HG02973 (cell line): Measurements from ENCODE around the gene ARL17B.
"Not testable (repeated sequence)": the region's sequence is repeated elsewhere in the genome, so short reads cannot be mapped to it uniquely, and the experiment has no call there.

Experiments used
- ATAC-seq: cut with Tn5 transposase; IDR thresholded peaks from one replicate; pipeline ENCODE4 v1.9.1; 2021; ENCODE audit warnings: moderate library complexity; ENCODE audit not compliant: unreplicated experiment

ARL17B gene

DNA sequence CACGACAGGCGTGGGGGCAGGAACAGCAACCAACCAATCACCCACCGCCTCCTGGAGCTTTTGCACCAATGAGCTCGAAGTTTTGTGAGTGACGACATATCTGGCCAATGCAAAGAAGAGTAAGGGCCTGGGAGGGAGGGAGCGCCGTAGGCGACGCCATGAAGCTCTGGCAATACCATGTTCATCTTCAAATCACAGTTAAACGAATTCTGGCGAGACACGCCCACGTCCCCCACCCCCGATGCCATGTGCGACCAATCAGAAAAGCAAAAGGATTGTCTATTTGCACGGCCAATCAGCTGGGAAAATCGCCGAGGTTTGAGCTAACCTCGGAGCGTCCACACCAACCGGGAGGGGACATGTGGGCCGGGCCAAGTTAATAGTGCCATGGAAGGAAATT, at the start of gene ARL17B:
Gene ARL17B (minus strand): TSS at position 12 of the 400 bp plus-strand sequence. CDS start 3,369 bp downstream, outside the sequence.
- ATAC-seq: peak; percentile 93

DNA sequence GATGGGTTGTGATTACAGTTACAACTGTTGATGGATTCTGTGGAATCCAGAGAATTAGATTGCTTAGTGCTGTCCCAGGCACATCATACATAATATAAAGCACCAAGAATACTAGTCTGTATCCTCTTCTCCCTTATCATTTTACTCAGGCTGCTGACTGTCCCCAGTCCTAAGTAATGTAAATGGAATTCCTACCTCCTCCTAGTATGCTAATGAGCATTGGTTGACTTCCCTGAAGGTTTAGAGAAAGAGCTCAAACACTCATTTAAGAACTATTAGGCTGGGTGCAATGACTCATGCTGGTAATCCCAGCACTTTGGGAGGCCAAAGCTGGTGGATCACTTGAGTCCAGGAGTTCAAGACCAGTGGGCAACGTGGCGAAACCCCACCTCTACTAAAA, 48.3 kb upstream of the ARL17B start:
- ATAC-seq: not testable (repeated sequence)

GRCh38 chr17:46407155-46407554, 45.6 kb upstream of the ARL17B start:
- not testable (repeated sequence) for ATAC-seq

DNA sequence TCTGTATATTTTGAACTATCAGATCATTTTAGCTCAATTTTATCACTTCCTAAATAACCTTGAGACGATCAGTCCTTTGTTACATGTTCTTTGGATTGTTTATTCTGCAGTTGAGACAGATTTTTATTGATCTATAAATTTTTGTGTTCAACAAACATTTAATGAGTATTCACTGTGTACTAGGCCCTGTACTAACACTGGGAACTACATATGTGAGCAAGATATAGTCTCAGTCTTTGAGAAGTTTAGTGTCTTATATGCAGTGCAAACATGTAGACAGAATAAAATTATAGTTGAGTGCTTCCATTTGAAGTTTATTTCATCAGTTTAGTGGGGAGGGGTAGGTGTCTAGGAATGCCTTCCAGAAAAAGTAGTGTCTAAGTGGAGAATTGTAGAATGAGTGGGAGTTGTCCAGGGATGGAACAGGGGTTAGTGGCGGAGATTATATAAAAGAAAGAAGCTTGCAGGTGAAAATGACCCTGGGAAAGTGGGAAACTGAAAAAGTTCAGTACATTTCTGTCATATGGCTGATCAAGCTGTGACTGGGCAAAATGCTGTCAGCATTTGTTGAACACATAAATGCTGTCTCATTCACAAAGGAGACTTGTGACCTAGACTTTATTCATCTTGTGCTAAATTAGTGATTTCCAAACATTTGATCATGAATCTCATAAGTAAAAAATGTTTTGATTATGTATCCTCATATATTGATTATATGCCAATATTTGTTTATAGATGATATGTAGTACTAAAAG, 39.6 kb upstream of the ARL17B start:
- not testable (repeated sequence) for ATAC-seq

GRCh38 chr17:46400543-46400942, 39.0 kb upstream of the ARL17B start:
- ATAC-seq: not testable (repeated sequence)

DNA sequence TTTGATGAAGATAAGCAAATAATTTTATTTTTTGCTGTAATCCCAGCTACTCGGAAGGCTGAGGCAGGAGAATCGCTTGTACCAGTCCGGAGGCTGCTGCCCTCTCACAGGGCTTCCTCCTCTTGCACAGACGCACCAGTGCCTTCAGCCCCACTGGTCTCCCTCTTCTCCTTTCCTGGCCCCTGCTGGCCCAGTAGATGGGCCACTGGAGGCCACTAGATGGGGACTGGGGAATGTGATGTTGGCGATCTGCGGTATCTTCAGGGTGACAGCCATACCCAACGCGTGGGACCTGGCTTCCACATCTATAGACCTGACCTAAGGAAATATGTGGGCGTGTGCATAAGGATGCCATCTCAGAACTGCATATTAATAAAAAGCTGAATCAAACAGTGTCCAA, 38.4 kb upstream of the ARL17B start:
- ATAC-seq: not testable (repeated sequence)

DNA sequence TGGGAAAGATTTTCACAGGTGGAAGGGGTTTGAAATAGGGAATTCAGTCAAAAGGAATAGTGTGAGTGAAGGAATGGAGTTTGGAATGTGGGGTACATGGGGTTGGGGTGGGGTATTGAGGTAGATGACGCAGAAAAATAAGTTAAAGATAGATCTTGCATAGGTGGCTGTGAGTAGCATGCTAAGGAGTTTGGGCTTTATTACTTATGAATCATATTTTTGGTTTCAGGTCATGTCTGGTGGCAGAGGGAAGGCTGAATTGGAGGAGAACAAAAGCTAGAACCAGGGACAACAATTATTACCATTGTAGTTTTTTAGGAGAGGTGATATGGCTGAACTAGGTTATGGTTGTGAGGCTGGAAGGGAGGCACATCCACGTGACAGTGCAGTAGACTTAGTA, 34.7 kb upstream of the ARL17B start:
- not testable (repeated sequence) for ATAC-seq

- not testable (repeated sequence) for ATAC-seq
Measured at GRCh38 chr17:46393702-46394101, 32.1 kb upstream of the ARL17B start.

GRCh38 chr17:46385491-46385890, 23.9 kb upstream of the ARL17B start:
- peak; percentile 45 for ATAC-seq

- not testable (repeated sequence) for ATAC-seq
Measured at GRCh38 chr17:46383118-46383517, 21.6 kb upstream of the ARL17B start.

DNA sequence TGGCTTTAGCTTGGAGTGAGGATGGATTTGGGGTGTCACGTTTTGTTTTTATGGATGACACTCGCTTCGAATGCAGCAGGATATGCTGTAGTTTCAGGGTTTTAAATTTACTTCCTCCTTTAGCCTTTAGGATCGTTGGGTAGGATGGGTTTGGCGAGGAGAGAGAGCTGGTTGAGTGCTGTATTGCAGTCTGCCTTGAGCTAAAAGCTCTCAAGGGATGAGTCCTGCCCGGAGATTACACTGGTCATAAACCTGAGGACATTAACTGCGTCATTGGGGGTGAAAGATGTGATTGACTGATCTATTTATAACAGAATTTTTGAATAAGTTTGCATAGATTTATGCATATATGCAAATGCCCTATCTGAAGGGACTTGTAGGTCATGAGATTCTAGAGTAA, 11.9 kb upstream of the ARL17B start:
- ATAC-seq: peak; percentile 40

DNA sequence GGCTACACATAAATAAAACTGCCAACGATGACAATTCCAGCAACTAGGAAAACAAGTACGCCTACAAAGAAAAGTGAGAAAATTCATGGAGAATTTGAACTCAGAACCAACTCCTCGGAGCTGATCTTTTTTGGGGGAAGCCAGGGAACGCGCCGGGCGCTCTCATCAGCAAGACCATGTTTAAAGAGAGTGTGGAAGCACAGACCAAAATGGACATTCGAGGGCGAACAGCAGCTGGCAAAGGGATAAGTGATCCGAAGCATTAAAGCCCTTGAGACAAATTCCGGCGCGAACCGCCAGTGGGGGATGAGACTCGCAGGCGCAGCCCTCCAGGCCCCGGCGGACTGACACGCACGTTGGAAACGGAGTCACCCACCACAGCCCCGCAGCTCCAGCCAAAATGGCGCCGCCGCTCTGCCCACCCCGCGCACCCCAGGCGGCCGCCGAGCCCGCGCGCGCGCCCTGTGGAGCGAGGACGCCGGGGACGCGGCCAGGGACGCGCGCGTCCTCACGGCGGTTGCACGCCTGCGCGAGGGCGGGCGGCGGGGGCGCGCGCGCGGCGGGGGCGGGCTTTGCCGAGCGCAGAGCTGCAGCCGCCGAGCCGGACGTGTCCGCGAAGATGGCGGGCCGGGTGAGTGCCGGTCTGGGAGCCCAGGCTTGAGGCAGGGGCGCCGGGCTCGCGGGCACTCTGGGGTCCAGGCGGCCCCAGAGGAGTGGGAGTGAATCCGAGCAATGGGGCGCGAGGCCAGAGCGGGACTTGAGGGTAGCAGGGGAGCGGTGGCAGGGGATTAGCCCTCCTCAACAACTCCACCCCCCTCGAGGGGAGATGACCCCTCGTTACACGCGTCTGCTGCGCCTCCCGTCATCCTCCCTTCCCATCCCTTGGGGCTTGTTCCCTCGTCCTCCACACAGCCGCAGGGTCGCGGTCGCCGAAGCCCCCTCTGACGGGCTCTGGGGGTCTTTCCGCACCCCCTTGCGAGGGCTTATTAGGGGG, 11.0 kb upstream of the ARL17B start:
- ATAC-seq: peak; percentile 63

GRCh38 chr17:46367520-46367919, 6.0 kb upstream of the ARL17B start:
- ATAC-seq: not testable (repeated sequence)

DNA sequence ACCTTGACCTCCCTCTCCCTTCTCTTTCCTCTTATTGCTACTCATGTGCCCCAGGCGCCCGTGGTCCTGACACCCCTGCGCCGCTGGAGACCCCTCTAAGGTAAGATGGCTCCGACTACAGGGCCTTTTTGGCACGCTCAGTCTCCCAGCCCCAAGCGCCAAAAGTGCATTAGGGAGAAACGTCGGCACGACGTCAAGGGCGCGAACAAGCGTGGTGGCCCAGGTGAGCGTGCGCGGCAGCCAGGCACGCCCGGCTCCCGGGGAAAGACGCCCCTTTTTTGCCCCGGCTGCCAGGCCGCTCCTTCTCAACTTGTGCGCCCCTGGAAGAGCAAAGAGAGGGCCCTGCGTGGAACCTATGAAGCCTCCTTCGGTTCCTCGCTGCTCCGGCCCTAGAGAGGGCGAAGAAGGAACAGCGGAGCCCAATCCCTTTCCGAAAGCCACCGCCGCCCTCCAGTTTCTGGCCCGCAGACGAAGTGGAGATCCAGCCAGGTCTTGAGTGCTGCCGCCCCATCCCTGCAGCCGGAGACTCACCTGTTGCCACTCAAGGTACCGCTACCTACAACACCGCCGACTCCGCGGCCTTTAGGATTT, 326 bp downstream of the ARL17B start:
- ATAC-seq: peak; percentile 39

DNA sequence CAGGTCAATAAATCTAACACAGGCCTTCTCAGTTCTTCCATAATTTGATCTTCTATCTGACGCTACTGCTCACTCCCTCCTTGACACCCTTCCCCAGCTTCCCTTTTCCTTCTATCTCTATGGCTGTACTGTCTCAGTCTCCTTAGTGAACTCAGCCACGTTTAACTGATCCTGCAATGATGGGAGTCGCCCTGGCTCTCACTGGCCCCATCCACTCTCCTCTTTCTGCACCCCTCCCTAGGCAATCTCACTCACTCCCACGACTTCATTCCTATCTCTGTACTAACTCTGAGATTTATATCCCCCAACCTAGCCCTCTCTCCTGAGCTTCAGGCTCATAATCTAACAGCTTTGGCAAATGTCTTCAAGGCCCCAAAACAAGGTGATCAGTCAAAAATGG, 7.7 kb downstream of the ARL17B start:
- ATAC-seq: not testable (repeated sequence)

GRCh38 chr17:46349060-46349459, 12.5 kb downstream of the ARL17B start:
- ATAC-seq: not testable (repeated sequence)

GRCh38 chr17:46348345-46348744, 13.2 kb downstream of the ARL17B start:
- ATAC-seq: not testable (repeated sequence)

GRCh38 chr17:46342131-46342530, 19.4 kb downstream of the ARL17B start:
- not testable (repeated sequence) for ATAC-seq

GRCh38 chr17:46341220-46341619, 20.3 kb downstream of the ARL17B start:
- ATAC-seq: not testable (repeated sequence)

GRCh38 chr17:46294831-46295230, 66.7 kb downstream of the ARL17B start, which contains the start of gene LRRC37A:
Gene LRRC37A, plus strand, starts transcription at chr17:46295131. Its CDS starts 3 bp downstream, at chr17:46295134.
- ATAC-seq: not testable (repeated sequence)

- not testable (repeated sequence) for ATAC-seq
Measured at GRCh38 chr17:46291618-46292017, 69.9 kb downstream of the ARL17B start.
